Stimulated activated naive CD4-positive, alpha-beta T cell treated with Interleukin-2 at 50 U/mL for 16 hours (primary cell): ENCODE results near the gene FOXD4.
A peak's percentile ranks its signal among the peaks of the same experiment; 100 is the strongest.
"Not testable (repeated sequence)": the region's sequence is repeated elsewhere in the genome, so short reads cannot be mapped to it uniquely, and the experiment has no call there.

Source experiments
- DNase-seq: peaks from one replicate; lab custom pipeline; 2025; lab: John Stamatoyannopoulos, UW

Gene FOXD4

DNA sequence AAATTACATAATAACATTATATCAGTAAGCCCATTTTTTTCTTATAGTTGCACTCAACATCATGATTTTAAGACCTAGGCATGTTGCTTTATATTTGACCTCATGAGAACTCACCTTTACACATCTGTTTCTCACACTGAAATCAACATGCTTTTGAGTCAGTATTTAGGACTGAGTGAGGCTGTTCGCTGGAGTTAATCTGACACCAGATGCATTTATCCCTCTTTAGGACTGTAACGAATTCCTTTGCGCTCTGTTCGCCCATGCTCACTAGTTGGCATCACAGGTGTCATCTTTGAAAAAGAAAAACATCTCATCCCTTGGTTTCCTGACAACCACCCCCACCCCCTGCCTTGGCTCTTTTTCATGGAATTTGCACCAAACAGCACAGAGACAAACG lies 24.3 kb downstream of the FOXD4 start:
- not testable (repeated sequence) for DNase-seq

DNA sequence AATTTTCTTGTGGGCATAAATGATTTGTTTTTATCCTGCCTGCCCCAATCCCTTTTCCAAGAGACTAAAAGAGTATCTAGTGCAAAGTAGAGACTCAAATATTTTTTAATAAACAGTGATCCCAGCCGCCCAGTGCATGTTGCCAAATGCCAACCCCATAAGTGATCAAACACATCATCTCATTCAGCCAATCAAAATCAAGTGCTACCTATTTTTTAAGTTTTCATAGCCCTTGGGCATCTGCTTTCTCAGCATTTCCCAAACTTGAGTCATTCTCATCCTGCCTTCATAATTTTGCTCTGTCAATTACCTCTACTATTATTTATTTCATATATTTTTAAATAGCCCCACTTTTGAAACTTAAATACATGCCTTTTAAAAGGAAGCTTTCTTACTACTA lies 27.4 kb downstream of the FOXD4 start:
- not testable (repeated sequence) for DNase-seq

DNA sequence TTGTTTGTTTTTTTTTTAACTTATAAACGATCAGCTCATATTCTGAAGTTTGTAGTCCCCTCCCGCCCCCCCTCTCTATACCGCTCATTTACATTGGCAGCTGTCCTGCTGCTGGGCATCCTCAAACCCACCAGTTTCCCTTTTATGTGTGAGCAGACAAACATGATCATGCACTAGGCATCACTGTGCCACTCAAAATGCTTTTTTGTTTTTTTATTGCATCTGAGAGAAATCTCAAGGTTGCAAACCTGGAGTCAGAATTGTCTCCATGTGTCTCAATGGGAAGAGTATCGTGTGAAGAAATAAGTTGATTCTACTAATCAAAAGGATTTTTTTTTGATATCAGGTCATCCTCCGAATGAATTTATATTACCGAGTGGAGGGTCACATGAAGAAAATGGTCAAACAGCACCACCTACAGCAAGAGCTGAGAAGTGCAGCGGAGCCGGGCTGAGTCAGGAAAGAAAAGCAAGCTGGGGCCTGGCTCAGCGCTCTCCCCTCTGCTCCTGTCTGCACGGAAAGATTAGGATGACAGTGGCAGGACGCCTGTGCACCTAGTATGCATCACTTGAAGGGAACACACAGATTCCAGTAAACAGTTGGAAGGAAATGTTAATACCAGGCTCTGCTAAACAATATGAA lies 29.7 kb downstream of the FOXD4 start:
- not testable (repeated sequence) for DNase-seq

DNA sequence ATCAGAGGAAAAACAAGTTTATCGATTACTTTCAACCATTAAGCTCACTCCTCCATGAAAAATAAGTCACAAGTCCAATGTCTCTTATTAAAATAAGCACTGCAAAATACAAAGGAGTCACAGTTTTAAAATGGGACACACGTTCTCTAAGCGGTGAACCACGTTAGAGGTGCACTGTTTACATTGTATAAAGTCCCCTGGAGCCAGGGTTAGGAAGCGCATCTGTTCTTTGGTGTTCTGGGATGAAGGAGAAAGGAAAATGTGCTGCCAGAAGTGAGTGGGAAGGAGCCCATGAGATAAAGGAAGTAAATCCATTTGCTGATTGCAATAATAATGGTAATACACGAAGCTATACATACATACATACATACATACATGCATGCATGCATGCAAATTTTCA lies 30.4 kb downstream of the FOXD4 start:
- not testable (repeated sequence) for DNase-seq

DNA sequence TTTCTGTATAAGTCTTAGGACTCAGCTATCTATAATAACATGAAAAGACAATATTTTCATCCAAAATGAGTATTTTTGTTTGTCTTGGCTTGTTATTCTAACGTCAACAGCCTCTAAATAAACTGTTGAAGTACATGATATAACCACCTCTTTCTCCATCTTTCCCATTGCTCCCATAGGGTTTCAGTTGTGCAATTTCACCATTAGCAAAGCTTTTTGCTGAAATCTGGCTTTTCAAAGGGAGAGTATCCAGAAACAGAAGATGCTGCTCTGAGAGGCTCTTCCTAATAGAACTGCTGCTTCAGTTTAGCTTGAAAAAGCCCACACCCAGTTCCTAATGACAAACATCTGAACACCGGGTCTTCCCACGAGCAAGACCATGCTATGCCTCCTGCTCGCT lies 31.1 kb downstream of the FOXD4 start:
- not testable (repeated sequence) for DNase-seq

DNA sequence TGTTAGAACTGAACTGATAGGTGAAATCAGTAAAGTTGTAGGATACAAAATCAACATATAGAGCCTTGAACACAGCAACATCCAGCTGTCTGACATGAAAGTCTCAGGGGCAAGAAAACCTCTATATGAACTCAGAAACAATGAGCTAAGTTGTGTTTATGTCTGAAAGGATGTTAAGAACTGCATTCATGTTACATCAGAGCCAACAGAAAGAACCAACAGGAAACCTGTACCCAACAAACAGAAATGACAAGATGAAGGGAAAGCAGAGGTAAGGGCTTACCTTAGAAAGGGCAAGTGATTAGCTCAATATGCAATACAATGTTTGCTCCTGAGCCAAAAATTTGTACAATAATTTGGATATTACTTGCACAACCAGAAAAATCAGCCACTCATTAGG lies 31.5 kb downstream of the FOXD4 start:
- not testable (repeated sequence) for DNase-seq

DNA sequence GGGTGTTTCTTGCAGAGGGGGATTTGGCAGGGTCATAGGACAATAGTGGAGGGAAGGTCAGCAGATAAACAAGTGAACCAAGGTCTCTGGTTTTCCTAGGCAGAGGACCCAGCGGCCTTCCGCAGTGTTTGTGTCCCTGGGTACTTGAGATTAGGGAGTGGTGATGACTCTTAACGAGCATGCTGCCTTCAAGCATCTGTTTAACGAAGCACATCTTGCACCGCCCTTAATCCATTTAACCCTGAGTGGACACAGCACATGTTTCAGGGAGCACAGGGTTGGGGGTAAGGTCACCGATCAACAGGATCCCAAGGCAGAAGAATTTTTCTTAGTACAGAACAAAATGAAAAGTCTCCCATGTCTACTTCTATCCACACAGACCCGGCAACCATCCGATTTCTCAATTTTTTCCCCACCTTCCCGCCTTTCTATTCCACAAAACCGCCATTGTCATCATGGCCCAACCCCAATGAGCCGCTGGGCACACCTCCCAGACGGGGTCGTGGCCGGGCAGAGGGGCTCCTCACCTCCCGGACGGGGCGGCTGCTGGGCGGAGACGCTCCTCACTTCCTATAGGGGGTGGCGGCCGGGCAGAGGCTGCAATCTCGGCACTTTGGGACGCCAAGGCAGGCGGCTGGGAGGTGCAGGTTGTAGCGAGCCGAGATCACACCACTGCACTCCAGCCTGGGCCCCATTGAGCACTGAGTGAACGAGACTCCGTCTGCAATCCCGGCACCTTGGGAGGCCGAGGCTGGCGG lies 35.1 kb downstream of the FOXD4 start:
- not testable (repeated sequence) for DNase-seq

DNA sequence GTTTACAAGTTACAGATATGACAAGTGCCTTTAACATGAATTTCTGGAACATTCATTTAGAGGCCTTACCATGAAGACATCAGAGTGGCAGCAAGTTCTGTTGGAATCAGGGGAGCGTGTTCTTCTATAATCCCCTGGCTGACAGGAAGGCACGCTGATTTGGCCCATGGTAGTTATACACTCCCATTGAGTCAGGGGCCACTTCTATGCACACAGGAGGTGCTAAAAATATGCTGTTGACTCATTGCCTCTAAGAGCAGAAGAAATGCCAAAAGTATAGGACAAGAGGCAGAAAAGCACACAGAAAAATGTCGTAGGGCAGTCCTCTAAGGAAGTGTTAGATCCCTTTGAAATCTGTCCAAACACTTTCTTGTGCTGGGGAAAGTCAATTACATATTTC lies 39.9 kb downstream of the FOXD4 start:
- DNase-seq, result not testable (repeated sequence)

DNA sequence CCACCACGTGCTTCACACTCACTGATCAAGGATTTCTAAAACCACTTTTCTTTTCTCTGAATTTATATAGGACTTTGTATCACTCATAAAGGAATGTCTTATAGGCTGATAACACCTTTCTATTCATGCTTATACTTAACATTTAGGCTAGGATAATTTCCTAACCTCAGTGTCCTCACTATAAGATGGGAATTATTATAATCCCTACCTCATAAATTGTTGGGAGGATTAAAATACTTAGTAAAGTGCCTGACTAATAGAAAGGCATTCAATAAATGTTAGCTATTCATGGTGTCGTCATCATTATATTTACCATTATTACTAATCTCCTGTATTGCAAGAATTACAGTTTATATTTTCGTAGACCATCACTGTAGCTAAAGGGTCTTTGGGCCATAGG lies 41.8 kb downstream of the FOXD4 start:
- DNase-seq, result not testable (repeated sequence)

DNA sequence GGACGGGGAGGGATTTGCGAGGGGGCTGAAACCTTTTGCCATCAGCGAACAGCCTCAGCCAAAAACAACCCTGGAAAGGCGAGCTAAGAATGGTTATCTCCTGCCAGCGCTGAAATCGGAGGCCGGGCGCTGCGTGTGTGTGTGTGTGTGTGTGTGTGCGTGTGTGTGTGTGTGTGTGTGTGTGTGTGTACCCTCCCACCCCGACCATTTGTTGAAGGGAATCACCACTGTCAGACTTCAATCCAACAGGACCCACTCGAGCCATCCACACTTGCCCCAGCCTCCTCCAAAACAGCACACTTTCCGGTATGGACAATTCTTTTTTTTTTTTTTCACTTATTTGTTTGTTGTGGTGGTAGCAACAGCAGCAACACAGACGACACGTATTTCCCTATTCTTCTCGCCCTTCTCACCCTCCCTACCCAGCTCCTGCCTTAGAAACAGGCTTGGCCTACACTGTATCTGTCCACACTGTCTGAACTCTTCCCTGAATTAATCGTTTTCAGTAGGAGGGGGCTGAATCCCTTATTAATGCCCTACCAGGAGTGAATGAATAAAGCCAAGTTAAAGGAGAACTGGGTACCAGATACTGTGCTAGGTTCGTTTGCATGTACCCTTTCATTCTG lies 44.2 kb downstream of the FOXD4 start:
- not testable (repeated sequence) for DNase-seq

DNA sequence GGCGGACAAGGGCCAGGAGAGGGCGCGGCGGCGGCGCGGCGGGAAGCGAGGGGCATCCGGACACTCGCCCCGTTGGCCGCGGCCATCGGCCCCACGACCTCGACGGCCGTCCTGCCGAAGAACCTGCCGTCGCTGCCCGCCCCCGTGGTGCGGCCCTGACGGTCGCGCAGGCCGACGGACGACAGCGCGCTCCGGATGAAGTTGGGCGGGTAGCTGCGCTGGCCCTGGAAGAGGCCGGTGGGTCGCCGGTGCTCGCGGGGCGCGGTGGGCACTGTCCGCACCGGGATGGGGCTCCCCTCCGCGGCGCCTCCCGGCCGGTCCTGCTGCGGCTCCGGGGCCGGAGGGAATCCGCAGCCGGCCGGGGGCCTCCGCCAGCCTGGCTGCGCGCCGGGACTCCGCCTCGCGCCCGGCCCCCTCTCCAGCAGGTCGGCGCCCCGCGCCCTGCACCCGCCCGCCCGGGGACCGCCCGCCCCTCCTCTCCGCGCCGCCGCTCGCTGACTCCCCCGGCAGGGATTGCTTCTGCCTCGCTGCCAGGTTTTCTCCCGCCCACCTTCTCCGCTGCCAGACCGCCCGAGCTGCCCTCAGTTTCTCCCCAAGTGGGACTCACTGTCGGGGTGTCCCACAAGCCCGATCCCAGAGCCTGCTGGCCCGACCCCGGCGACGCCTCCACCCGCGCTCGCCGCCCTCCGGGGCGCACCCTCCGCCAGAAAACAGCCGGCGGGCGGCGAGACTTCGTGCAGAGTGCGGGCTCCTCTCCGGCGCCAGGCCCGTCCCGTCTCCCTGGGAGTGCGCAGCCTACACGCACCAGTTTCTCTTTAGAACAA lies 44.9 kb downstream of the FOXD4 start:
- DNase-seq, result peak; percentile 5
